Epithelial cell of proximal tubule (primary cell): ENCODE measurements around the gene NOTCH2. TPM values are rescaled to one million over a fixed set of nuclear protein-coding genes. Genes with fewer than 3 reads are reported as not detected.
"Not testable (repeated sequence)": the region's sequence is repeated elsewhere in the genome, so short reads cannot be mapped to it uniquely, and the experiment has no call there.

Experiments
- DNase-seq: peaks from one replicate; pipeline ENCODE4 v3.0.0-alpha.2; 2011; ENCODE audit warnings: low read depth
- H3K4me3 ChIP-seq: 2 replicates; pipeline ENCODE4 v1.5.1; 2011; ENCODE audit warnings: low read depth, mild to moderate bottlenecking, low read length
- total RNA-seq: library from RNA; depleted of rRNA; stranded (reverse); fragments of >200 nt; gene quantifications from 2 replicates; pipeline ENCODE4 v1.2.3, GENCODE V29; 2015

NOTCH2 gene
- 55.1 and 90.0 TPM in 2 replicates for total RNA-seq

- not testable (repeated sequence) for DNase-seq
- H3K4me3 ChIP-seq = peak within 1 kb of the TSS; percentile 60
These were observed at the start of gene NOTCH2 for GRCh38 chr1:120069067-120069919. Gene NOTCH2 (minus strand): TSS chr1:120069662. CDS start chr1:120069406, 256 bp downstream.

GRCh38 chr1:120117371-120118177 is 48.1 kb upstream of the NOTCH2 start:
- not testable (repeated sequence) for H3K4me3 ChIP-seq, DNase-seq

GRCh38 chr1:120116094-120116493 is 46.6 kb upstream of the NOTCH2 start:
- DNase-seq, H3K4me3 ChIP-seq: not testable (repeated sequence)

GRCh38 chr1:120113134-120113533 is 43.7 kb upstream of the NOTCH2 start:
- not testable (repeated sequence) for DNase-seq, H3K4me3 ChIP-seq

GRCh38 chr1:120112212-120112611 is 42.8 kb upstream of the NOTCH2 start:
- DNase-seq = not testable (repeated sequence)

GRCh38 chr1:120111771-120112170 is 42.3 kb upstream of the NOTCH2 start:
- DNase-seq, H3K4me3 ChIP-seq: not testable (repeated sequence)

More at GRCh38 chr1:120112212-120112611, 42.8 kb upstream of the NOTCH2 start:
- H3K4me3 ChIP-seq = not testable (repeated sequence)

- DNase-seq = not testable (repeated sequence)
These were observed 41.5 kb upstream of the NOTCH2 start for GRCh38 chr1:120111008-120111407.

GRCh38 chr1:120109656-120110055 is 40.2 kb upstream of the NOTCH2 start:
- not testable (repeated sequence) for DNase-seq, H3K4me3 ChIP-seq

More at GRCh38 chr1:120111008-120111407, 41.5 kb upstream of the NOTCH2 start:
- H3K4me3 ChIP-seq = not testable (repeated sequence)

GRCh38 chr1:120109180-120109579 is 39.7 kb upstream of the NOTCH2 start:
- not testable (repeated sequence) for DNase-seq

GRCh38 chr1:120105288-120105687 is 35.8 kb upstream of the NOTCH2 start:
- DNase-seq = not testable (repeated sequence)

More at GRCh38 chr1:120109180-120109579, 39.7 kb upstream of the NOTCH2 start:
- not testable (repeated sequence) for H3K4me3 ChIP-seq

GRCh38 chr1:120103768-120104167 is 34.3 kb upstream of the NOTCH2 start:
- not testable (repeated sequence) for DNase-seq

More at GRCh38 chr1:120105288-120105687, 35.8 kb upstream of the NOTCH2 start:
- H3K4me3 ChIP-seq = not testable (repeated sequence)

GRCh38 chr1:120101593-120101992 is 32.1 kb upstream of the NOTCH2 start:
- not testable (repeated sequence) for DNase-seq, H3K4me3 ChIP-seq

More at GRCh38 chr1:120103768-120104167, 34.3 kb upstream of the NOTCH2 start:
- not testable (repeated sequence) for H3K4me3 ChIP-seq

GRCh38 chr1:120100590-120100989 is 31.1 kb upstream of the NOTCH2 start:
- not testable (repeated sequence) for DNase-seq, H3K4me3 ChIP-seq

- DNase-seq, H3K4me3 ChIP-seq: not testable (repeated sequence)
These were observed 29.7 kb upstream of the NOTCH2 start for GRCh38 chr1:120098986-120099759.

GRCh38 chr1:120096981-120097545 is 27.6 kb upstream of the NOTCH2 start:
- not testable (repeated sequence) for DNase-seq

GRCh38 chr1:120093548-120094181 is 24.2 kb upstream of the NOTCH2 start:
- H3K4me3 ChIP-seq, DNase-seq: not testable (repeated sequence)

More at GRCh38 chr1:120096981-120097545, 27.6 kb upstream of the NOTCH2 start:
- not testable (repeated sequence) for H3K4me3 ChIP-seq

GRCh38 chr1:120092232-120093218 is 23.1 kb upstream of the NOTCH2 start:
- DNase-seq, H3K4me3 ChIP-seq: not testable (repeated sequence)
